Daoy (cell line): ENCODE measurements around the gene HOXB7. TPM values are rescaled to one million over a fixed set of nuclear protein-coding genes. Genes with fewer than 3 reads are reported as not detected.

ENCODE experiments used
- DNase-seq: peaks from one replicate; pipeline ENCODE4 v3.0.0-alpha.2; 2015; ENCODE audit warnings: low read depth
- total RNA-seq: library from RNA; depleted of rRNA; stranded (reverse); fragments of >200 nt; shearing (Covaris generic); gene quantifications from 2 replicates; pipeline ENCODE4 v1.2.3, GENCODE V29; 2014

The HOXB7 gene
- total RNA-seq, 1 experiment from 2014 or later, result 13.2 TPM

DNA sequence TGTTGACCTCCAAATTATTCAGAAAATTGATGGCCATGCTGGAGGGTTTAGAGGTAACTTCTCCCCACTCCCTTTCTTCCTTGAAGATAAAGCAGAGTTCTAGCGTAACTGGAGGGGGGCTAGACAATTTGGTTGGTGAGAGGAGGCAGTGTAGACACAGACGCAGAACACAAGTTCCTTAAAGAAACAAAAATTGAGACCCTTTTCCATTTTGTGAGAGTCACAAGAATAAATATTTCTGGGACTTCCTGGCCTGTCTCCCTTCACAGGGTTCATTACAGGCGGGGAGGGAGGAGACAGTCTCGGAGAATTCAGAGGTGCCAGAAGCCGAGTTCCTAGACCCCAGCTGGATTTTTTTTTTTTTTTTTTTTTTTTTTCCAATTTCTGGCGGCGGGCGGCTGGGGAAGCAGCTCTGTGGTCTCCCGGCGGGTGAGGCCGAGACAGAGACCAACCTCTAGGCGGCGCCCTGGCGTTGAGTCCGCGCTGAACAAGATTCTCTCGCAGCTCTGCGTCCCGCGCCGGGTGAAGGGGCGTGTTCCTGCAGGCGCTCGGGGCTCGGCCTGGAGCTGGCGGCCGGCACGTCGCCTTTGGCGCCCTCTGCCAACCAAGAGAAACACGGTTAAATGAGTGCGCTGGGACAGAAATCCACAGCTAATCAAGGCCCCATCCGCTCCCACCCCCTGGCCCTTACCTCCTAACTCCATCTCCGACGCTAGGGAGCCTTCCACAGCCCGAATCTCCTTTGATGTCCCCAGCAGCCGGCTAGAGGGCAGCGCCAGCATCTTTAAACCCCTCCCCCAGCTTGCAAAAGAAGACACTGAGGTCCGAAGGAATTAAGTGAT, 25.6 kb upstream of the HOXB7 start:
- DNase-seq, result peak; percentile 89

DNA sequence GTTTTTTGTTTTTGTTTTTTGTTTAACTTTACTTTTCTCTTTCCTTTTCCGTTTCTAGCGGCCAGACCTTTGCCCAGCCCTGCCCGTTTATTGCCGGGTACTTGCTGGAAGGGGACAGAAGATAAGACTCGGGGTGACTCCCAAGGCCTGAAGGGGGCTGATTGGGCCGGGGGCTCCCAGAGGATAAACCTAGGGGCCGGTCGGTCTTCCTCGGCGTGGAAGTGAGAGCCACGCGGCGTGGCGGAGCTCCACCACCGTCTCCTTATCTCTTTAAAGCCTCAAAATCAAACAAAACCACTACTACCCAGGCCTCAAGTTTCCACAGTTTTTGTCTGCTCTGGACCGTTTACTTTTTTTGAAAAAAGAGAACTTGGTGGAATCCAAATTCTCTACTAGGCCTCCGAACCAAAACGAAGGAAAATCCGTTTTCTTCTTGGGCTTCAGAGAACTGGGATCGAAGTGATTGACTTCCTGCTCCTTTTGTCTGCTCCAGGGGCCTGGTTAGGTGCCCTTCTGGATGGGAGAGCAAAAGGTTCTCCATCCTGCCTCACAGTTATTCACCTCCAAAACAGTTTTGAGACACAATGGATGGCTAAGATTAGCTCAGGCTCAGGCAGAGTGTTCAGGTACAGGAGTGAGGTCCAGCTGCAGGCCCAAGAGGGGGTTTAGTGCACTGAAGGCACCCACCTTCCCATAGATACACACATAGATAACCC, 23.8 kb upstream of the HOXB7 start:
- DNase-seq, result no peak

DNA sequence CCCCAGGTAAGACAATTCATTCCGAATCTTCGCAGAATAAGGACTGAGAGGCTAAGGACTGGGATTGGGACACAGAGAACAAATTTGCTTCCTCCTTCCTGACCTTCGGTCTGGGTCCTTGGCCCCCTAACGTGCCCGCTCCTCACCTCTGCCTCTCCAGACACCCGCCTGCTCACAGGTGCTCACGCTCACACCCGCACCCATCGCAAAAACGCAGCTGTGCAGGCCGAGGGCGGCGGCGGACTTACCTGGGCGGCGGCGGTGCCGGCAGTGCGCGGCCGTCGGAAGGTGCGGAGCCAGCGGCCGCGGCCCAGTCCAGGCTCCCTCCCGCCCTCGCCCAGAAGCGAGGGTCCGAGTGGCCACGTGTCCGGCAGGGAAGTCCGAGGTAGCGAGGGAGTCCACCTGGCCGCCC, 22.5 kb upstream of the HOXB7 start:
- no peak for DNase-seq

DNA sequence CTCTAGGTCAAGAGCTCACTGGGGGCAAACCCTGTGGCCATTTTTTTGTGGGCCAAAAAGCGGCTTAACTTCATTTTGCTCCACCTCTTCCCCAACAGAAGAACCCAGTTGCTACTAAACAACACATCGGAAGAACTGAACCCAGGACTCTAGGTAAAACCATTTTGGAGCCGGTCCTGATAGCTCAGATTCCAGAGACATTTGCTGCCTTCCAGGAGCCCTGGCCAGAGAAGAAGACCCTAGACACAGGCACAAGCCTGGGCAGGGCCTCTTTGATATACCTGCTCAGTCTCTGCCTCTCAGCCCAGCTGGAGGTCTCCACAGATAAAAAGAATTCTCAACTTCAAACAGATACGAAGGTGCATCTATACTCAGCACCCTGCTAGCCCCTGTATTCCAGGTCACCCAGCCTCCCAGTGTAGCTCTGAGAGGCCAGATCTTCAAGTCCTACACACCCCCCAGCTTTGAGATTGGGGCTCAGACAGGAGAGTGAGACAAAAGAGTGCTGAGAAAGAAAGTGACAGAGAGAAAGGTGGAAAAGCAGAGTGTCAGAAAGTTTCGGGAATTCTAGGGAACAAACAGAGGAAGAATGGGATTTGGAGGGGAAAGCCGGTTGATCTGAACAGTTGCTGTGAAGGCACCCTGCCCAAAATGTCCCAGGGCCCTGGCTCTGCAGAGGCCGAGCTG, 21.9 kb upstream of the HOXB7 start:
- DNase-seq, result no peak

DNA sequence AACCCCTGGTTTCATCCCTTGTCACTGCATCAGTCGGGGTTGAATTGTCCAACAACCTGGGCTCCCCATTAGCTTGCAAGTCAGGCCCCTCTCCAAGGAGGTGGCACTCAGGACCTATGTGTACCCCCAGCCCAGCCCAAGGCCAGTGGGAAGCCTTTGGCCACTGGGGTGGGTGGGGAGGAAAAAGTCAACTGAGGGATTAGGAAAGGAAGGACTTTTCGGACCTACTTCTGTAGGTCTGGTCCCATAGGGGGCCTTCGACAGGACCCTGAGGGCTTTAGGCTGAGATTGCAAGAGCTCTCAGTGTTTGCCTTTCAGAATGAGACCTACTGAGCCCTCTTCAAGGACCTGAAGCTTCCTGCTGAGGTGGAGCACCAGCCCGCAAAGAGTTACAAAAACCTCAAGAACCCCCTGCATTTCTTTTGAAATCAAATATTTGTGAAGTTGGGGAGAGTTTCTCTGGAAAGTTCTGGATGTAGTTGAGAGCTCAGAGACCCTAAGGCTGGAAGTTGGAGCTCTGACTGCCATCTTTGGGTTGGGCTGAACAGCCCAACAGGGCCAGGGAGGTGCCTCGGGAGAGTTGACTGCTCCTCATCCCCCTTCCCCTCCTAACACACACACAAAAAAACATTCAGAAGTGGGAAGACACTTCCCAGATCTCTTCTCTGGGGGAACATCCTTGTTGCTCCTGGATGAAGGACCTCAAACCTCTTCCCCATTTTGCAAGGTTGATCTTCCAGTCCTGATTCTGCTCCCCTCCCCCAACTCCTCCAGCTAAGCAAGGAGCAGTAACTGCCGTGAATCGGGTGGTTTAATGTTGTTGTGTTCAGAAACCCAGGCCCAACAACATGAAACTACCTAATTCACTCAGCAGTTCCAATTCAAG, 21.1 kb upstream of the HOXB7 start:
- no peak for DNase-seq

DNA sequence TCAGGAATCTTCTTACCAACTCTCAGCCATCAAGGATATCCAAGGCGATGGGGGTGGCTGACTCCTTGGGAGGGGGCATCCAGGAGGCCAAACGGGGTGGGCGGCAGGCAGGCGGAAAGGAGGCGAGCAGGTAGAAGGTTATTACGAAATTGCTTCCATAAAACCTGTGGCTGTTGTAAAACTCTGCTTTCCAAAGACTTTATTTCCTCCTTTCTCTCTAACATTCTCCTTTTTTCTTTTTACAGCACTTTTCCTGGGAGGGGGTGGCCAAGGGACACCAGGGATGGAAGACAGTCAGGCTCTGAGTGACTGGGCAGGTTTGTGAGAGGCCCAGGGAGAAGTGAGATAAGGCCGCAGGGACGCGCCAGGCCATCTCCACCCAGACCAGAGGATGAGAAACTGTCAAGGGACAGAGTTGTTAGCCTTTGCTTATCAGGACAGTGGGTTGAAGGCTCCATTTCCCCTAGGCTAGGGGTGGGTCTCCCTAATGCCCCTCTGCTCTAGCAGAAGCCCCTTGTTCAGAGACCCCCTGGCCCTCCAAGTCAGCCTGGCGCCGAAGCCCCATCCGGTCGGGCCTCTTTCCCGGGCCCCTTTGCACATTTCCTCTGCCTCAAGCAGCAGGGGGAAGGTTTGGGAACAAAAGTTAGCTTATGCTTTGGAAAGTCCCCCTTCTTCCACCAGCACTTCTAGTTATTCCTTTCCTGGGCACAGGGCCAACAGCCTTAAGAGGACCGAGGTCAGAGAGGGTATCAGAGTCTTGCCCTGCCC, 20.3 kb upstream of the HOXB7 start:
- no peak for DNase-seq

DNA sequence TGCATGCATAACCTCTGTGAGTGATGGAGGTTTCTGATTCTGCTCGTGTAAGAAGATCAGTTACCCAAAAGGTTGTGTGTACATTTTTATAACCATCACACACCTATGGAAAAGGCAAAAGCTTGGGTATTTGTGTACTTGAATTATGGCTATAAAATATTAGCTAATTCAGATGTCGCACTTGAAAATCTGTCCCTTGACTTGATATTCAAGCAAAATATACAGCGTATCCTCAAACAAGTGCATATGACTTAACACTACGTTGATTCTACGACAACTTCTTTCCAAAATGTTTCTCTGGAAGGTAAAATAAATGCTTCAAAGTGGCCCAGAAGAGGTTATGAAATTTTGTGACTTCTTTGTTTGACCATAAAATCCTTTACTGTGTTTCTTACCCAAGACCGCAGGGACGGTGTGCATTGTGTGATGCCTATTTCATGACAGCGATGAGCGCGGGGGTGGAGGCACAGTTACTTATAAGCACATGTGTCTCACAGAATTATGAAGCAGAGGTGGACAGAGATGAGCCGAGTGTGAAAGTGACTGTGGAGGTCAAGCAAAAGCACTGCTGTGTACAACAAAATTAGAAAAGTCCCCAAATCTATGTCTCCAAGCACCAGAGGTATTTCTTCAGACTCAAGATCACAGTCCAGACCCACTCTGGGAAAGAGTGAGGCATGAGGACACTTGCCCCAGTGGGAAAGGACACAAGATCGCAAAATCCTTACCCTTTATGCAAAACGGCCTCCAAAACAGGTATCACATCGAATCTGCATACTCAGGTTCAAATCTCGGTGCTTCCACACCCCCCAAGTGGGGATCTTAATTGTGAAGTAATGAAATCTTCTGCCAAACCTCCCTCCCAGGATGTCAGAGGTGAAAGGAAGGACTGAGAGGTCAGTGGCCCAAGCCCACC, 19.4 kb upstream of the HOXB7 start:
- no peak for DNase-seq

DNA sequence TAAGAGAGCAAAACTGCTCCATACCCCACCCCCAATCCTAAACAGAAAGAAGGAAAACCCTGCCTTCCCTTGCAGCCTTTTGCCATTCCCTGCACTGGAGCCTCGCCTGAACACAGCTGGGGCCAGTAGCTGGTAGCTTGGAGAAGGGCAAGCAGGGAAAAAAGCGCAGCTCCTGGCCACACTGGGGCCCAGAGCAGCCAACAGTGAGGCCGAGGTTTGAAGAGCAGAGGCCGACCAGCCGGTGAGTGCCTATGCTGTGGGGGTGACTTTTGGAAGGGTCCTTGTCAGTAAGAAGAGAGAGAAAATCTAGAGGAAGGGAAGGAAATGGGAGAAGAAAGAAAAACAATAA, 18.6 kb upstream of the HOXB7 start:
- DNase-seq, result no peak

DNA sequence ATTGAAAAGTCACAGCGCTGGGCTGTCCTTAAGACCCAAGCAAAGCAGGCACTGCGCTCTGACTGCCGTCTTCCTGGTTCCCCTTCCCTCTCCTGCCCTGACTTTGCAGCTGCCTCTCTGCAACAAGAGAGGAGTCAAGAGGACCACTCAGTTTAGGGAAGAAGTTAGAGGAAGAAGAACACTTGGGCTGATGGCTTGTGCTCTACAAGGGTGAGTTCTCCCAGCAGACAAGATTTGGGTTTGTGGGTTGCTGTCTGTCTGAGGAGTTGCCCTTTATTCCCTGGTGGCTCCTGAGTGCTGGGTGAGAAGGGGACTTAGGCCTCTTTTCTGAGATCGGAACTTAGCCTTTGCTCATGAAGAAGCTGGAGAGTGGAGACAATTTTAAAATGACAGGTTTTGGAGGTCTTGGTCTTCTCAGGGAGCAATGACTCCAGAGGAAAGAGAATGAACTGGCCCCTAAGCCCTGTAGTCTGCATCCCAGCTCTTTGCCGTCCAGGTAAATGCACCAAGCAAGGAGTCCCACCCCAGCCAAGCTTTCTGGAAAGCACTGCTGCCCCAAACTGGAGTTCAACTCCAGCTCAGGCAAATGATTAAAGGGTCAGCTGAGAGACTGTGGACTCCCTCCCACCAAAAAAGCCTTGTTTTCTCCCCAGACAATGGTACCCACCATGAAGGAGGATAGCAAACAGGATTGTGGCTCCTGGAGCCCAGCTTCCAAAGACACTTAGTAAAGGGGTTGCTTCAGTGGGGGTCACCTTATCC, 18.0 kb upstream of the HOXB7 start:
- no peak for DNase-seq

DNA sequence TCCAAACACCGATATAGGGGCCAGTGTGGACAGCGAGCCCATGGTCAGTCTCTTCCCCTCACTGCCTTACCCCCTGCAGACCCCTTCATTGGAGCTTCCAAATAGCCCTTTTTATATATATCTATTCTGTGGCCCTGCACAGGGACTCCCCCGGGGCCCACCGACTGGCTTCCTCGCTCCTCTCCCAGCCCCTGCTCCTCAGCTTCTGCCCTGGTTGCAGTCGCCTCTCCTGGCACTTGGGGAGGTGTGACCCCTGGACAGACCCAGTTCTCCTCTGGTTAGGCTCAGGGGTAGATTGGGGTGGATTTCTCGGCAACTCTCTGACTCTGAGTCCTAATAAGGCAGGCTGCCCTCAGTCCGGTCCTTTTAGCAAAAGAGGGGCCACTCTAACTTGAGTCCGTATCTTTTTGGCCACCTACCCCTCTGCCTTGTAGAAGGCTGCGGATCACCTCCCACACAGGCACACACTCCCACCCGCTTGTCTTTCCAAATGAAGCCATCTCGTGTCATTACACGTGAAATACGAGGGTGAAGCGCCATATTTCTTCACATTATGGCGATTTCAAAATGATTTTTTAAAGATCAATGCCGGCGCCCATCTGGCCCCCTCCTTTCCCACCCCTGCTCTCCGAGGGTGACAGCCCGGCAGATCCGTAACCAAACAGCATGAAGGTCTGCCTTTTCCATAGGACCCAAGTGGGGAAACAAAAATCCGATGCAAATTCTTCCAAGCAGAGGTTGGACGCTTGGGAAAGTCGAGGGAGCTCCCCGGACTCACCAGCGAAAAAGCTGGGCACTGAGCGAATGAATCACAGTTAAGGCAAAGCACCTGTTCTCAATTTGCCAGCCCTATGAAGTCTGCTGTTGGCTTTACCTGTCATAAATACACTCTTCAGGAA, 17.1 kb upstream of the HOXB7 start:
- DNase-seq, result no peak

DNA sequence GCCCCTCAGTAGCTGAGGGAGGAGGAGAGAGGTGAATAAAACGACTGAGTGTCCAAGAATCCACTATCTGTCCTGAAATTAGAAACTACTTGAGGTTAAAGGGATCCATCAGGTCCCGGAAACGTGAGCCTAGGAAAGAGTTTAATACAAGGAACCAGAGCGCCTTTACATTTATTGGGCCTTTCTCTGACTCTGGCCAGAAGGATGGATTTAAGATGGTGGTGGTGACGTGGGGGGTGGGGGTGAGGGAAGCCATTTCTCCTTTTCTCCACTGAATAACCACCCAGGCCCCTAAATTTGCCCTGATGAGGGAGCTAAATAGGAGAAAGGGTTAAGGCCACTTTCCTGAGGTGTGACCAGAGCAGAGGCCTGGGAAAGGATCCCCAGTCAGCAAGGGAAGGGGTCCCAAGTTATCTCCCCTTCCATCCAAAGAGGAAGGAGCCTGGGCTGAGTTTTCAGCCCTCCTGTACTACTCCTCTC, 16.3 kb upstream of the HOXB7 start:
- no peak for DNase-seq

DNA sequence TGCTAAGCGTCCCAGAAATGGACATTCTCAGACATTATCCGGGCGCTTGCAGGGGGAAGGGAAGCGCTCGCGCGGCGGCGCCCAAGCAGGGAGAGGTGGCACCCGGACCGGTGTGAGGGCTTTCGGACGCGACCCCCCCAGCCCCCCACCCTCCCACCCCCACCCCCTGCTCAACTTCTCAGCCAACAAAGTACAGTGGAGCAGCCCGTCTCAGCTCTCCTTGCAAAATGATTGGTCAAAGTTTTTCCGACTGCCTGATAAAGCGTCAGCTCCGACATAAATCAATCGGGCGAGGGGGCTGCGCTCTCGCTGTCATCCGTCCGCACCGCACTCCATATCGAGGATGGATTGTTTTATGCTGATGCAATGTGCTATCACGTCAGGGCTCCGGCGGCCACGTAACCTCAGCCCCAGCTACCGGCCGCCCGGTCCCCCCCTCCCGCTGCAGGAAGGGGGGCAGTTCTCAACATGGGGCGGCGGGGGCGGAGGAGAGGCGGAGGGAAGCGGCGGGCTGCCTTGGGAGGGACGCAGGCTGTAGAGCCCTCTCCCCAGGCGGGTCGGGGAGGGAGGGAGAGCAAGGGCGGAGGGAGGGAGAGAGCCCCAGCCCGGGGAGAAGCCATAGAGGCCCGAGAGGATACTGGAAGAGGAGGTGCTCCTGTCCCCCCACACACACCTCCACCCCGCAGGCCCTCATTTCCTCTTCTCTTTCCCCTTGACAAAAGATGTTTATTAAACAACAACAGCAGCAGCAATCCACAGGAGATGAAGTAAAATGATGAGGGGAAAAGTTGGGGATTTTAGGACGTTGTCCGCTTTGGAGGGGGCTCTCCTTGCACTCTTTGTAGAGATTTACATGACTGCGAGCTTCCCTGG, 15.7 kb upstream of the HOXB7 start, which contains the start of gene HOXB9:
Gene HOXB9, minus strand, starts transcription at position 114 of the 873 bp plus-strand sequence. Its CDS starts 89 bp downstream, at position 25.
- DNase-seq, result peak; percentile 82

DNA sequence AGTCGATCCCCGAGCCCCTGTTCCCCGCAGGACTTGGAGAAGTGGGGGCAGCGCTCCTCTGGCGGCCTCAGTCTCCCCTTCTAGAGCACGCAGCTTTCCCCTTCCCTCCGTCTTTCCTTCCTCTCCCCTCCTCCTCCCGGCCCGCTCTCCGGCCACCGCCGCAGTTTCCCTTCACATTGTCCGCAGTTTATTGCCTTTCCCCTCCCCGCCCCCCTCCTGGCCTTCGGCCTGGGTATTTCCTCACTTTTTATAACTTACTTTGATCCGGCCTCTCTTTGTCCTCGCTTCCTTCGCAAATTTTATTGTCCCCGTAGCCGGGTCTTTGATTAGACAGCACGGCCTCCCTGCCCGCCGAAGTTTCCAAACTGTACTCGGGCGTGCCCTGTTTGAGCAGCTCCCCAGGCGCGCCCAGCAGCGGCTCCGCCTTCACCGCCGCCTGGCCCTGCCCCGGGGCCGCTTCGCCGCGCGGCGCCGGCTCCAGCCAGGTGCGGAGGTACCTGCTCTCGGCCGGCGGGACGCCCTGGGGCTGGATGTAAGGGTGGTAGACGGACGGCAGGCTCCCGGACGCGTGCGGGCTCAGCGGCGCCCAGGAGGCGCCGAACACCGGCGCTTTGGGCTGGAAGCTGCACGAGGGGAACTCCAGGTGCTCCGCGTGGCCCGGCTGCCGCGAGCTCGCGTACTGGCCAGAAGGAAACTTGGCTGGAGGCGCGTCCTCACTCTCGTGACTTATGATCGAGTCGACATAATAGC, 14.9 kb upstream of the HOXB7 start:
- peak; percentile 63 for DNase-seq

DNA sequence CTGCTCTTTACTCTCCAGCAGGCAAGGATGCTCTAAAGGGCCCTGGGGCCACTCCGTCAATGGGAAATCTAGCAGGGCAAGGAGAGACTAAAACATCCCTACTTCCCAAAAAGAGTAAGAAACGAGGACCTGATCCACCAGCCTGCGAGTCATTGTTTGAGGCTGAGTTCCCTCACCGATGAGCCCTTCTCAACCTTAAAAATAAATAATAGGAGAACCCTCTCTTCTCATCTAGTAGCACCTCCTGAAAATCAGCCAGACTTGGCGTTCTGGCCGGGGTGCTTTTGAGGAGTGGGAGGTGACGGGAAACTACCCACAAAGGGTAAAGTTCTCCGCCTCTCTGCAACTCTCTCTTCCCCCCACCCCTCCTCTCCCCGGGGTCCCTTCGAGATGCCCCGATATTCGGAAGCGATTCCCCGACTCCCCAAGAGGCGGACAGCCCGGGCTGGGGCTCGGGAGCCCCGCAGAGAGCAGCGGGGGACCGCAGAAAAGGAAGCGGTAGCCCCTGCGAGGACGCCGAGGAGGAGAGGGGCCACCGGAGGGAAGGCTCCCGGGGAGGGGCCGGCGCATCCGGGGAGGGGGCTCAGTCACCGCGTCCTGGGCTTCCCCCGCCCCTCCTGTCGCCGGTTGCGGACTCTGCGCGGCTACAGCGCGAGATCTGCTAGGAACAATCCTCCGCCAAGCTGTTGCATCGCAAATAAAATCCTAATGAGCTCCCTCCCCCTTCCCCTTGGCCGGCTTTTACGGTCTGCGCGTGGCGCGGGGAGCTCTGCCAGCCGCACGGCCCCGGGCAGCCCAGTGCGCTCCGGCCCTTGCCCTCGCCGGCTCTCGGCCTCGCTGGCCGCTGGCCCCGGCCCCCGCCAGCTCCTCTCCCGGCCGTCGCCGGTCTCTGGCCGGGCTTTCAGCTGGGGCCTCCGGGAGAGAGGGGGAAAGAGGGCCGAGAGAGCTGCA, 14.0 kb upstream of the HOXB7 start:
- peak; percentile 53 for DNase-seq

DNA sequence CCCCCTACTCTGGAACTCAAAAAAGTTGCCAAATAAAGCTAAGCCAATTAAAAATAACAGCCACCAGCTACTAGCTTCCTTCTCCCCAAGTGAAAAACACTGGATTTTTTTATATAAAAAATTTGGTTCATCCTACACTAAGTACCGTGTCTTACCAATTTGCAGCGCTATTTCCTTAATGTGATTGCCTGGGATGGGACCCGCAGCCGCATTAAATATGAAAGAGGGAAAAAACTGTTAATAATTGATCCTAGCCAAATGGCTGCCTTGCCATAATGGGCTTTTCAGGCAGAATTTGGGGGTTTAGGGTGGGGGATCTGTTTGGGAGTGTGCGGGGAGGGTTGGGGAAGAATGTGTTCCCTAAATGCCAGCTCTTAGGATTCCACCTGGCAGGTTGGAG, 13.3 kb upstream of the HOXB7 start:
- no peak for DNase-seq
